AML-193 (cell line): Measurements from ENCODE around the gene GRIFIN.

Source experiments
- DNase-seq, 2 experiments: peaks; one replicate each; lab custom pipeline; 2025; lab: John Stamatoyannopoulos, UW

GRIFIN gene

GRCh38 chr7:2512713-2513112 lies 36.5 kb upstream of the GRIFIN start:
- DNase-seq = no peak

DNA sequence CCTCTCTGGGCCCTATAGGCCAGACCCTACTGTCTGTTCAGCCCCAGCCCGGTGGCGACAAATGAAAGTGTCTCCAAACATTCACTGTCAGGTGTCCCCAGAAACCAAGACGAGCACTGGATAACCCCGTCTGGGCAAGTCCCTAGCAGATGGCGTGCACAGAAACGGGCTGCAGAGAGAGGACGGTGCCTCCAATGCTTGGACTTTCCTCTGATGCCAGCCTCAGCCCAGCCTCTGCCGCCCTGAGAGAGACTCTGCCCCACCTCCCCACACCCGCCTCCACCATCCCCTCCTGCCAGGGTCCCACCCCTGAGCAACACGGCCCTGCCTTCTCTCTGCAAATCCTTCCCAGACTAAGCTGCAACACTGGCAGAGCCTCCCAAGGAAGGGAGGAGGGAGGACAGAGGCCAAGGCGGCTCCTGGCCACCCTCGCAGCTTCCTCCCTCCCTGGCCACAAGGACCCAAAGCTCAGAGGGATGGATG lies 36.0 kb upstream of the GRIFIN start:
- no peak for DNase-seq

DNA sequence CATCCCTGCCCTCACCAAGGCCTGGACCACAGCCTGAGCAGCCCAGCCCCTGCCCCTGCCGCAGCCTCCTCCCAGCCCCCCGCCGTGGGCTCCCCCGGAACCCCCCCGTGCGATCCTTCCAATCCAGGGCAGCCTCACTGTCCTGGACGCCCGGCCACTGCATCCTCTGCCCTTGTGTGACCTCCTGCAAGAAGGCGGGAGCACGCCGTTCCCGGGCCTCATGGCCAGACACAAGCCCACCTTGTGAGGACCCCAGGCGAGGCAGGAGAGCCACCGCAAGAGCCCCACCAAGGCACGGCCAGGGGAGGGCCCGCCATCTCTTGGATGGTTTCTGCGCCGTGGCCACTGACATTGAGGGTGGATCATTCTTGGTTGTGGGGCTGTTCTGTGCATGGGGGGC lies 35.6 kb upstream of the GRIFIN start:
- DNase-seq = no peak

DNA sequence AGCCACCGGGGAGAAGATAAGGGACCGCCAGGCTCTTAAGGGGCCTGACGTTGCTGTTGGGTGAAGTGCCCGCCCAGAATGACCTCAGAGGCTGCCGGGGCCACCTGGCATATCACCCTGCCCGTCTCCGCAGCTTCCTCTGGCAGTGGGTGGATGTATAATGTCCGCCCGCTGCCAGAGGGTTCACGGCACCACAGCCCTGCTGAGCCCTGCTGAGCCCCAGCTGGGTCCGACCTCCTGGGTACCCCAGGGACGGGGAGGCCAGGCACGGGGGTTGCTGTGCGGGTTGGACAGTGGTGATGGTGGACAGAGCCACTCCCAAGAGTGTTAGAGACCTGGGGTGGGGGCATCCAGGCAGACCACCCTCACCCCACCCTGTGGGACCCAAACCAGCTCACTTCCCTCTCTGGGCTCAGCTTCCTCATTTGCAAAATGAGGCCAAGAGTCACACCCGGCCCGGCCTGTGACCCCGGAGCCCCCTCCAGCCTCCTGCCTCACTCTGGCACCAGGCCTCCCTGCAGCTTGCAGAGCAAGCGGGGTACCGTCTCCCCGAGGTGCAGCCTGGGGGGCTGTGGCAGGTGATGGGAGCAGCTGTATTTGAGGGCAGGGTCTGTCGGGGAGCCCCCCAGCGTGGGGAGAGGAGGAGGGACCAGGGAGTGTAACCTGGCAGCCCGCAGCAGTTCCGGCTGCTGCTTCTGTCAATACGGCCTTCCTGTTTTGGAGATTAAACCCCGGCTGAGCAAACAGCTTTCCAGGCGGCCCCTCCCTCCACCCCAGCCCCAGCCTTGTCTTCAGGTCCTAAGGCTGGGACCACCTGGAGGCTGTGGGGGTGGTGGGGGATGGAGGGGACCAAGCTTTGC lies 34.9 kb upstream of the GRIFIN start:
- DNase-seq = peak; percentile 60 to 76

GRCh38 chr7:2510130-2510776 lies 34.1 kb upstream of the GRIFIN start:
- DNase-seq = no peak

DNA sequence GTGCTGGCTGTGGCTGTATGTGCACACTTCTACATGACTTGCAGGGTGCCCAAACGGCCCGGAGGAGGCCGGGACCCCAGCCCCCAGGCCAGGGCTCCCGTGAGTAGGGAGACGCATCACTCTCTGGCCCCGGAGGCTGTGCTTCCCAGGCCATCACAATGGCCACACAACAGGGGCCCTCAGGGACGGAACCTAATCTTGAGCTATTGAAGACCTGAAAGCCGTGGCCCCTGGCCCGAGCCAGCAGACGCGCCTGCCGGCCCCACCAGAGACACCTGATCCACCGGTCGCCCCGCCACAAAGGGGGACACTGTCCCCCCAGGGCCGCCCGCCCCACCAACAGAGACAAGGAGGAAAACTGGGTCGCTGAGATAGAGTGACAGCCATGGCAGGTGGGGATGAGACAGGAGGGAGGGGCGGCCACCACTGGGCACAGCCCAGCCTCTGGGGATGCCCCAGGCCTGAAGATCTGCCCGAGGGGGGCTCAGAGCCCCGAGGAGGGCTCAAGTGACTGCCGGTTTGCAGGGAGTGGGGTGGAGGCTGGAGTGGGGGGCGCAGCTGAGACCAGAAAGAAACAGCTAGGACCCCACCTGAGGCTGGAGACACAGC lies 33.2 kb upstream of the GRIFIN start:
- DNase-seq = no peak

- peak; percentile 54 to 61 for DNase-seq
Measured at GRCh38 chr7:2508327-2509215, 32.4 kb upstream of the GRIFIN start.

DNA sequence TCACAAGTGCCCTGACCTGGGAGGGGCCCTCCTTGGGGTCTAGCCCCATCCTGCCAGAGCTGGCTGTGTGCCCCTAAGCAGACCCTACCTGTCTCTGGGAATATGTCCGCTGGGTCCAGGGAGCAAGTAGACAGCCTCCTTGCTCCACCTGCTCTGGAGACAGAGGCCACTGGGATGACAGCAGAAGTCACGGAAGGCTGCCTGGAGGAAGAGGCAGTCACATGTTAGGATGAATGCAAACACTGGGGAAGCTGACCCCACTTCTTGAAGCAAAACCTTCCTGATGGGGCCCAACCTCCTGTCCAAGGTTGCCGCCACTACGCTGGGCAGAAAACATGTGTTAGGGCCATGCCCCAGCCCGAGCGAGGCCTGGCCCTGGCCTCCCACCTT lies 31.7 kb upstream of the GRIFIN start:
- DNase-seq = no peak

- DNase-seq = no peak
Measured at GRCh38 chr7:2507208-2507916, 31.2 kb upstream of the GRIFIN start.

- DNase-seq = no peak
Measured at GRCh38 chr7:2505401-2505800, 29.2 kb upstream of the GRIFIN start.

DNA sequence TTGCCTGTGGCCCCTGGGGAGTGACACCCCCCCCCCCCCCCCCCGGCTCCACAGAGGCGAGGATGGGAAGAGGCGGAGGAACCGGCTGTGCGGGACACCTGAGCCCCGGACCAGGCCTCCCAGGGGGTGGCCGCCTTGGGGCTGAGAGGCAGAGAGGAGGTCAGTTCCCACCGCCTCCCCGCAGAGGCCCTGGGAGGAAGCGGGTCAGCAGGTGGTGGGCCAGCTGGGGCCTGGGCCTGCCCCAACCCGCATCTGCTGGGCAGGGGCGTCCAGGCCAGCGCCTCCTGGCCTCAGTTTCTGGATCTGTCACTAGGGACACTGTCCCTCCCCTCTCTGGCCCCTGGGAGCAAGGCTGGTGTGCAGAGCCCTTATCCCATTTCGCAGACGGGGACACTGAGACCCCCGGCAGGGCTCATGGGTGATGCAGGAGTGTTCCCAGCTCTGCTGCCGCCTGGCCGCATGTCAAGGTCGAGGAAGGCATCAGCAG lies 28.7 kb upstream of the GRIFIN start:
- DNase-seq = no peak

DNA sequence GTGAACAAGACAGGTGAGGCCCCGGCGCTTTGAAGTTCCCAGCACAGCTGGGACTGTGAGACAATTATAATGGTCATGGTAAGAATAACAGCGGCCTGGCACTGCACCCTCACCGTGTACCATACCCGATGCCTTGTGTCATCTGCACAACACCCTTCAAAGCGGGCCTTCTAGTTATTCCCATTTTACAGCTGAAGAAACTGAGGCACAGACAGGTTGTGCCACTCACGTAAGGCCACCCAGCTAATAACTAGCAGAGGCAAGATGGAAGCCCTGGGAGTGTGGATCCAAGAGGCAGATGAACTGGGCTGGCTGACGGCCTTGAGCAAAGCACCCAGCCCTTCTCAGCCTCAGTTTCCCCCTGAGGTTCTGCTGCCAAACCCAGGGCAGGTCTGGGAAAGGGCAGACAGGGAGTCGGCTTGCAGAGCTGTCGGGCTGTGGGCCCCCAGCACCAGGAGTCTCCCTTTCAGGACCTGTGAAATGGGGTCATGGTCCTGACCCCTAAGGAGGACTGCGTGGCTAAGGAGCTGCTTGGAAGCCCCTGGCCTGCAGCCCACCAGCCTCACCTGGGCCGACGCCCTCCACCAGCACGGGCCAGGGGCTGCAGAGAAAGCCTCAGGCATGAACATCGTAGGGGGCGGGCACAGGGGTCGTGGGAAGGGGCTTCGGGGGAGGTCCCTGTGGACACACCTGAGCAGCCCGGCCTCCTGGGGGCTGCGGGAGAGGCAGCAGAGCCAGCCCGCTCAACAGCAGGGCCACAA lies 28.1 kb upstream of the GRIFIN start:
- no peak for DNase-seq

- no peak for DNase-seq
Measured at GRCh38 chr7:2503056-2503941, 27.1 kb upstream of the GRIFIN start.

- no peak for DNase-seq
Measured at GRCh38 chr7:2502647-2502966, 26.4 kb upstream of the GRIFIN start.

DNA sequence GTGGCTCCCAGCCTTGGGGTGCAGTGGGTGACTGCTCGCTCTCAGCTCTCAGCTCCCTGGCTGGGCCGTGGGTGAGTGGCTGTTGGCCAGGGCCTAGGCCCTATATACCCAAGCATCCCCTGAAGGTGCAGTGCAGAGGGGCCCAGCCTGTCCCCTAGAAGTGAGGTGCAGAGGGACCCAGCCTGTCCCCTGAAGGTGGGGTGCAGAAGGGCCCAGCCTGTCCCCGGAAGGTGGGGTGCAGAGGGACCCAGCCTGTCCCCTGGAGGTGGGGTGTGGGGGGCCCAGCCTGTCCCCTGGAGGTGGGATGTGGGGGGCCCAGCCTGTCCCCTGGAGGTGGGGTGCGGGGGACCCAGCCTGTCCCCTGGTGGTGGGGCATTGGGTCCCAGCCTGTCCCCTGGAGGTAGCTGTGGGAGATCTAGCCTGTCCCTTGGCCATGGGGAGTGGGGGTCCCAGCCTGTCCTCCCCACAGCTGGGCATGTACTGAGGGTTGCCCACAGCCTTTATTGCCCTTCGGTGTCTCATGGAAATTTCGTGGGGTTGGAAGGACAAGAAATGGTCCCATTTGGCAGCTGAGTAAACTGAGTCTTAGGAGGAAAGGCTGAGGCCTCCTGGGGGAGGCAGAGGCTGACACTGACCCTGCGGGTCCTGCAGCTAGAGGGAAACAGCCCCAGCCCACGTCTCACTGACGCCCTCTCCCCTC lies 25.9 kb upstream of the GRIFIN start:
- no peak for DNase-seq

GRCh38 chr7:2500701-2501100 lies 24.5 kb upstream of the GRIFIN start:
- no peak for DNase-seq

DNA sequence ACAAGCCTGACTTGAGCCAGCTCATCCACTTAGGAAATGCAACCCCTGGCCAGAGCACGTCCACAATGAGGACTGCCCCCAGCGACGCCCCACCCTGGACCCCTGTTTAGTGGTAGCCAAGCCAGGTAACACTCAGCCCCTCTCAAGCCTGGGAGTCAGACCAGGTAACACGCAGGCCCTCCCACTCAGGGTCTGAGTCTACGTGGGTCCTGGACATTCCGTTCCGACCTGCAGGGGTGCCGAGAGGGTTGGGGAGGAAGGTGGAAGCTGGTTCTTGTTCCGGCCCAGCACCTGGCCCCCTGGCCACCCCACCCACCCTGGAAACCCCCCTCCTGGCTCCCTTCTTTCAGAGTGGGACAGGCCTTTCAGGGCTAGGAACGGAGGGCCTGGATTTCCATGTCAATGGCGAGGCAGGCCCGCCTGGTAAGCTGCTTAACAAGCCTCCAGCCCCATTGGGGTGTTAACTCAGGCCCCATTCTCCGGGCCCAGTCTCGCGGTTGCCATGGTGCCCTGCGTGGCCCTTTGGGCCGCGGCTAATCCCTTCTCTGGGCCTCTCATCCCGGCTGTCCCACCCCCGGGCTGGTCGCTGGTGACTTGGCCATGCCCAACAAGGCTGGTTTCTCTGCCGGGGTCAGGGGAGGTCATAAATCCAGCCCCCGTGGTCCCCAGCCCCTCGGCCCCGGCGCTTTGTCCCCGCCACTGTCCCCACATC lies 23.7 kb upstream of the GRIFIN start:
- DNase-seq = no peak

DNA sequence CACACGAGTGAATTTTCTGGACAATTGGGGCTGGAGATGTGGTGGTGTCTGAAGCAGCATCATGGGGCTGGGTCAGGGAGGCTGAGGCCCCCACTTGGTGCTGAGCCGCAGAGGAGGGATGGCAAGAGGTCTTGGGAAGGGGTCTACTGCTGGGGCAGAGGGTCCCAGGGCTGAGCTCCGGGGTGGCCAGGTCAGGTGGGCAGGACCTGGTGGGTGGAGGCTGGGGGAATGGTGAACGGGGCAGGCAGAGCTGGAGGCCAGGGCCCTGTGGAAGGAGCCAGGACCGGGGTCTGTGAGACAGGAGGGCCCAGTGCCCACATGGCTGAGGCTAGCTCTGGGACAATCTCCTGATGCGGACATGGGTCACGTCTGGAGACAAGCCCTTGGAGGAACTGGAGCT lies 23.0 kb upstream of the GRIFIN start:
- DNase-seq = no peak
